GM18505 (cell line): Measurements from ENCODE around the gene ELMO1.

Experiments
- ATAC-seq: cut with Tn5 transposase; IDR thresholded peaks from one replicate; pipeline ENCODE4 v1.9.1; 2021; ENCODE audit not compliant: unreplicated experiment
- POLR2A ChIP-seq: IDR thresholded peaks from 4 replicates; pipeline ENCODE4 v1.6.1; 2011; ENCODE audit warnings: borderline replicate concordance; ENCODE audit not compliant: insufficient read depth, insufficient read length; ENCODE audit errors: extremely low read depth

ELMO1 gene

DNA sequence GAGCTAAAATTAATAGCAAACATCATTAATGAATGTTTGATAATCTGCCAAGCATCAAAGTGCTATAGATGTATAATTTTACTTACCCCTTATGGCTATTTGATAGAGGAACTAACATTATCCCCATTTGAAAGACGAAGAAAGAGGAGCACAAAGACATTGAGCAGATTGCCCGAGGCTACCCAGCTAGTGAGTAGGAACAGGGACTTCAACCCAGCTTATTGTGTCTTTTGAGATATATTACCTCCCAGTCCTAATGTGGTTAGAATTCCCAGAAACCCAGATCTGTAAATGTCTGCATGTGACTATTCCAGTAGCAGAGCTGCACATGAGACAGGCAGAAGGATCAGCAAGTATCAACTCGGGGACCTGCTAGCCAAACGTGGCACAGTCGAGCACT, 564.3 kb downstream of the ELMO1 start:
- no peak for ATAC-seq
- TF ChIP-seq POLR2A: no peak

DNA sequence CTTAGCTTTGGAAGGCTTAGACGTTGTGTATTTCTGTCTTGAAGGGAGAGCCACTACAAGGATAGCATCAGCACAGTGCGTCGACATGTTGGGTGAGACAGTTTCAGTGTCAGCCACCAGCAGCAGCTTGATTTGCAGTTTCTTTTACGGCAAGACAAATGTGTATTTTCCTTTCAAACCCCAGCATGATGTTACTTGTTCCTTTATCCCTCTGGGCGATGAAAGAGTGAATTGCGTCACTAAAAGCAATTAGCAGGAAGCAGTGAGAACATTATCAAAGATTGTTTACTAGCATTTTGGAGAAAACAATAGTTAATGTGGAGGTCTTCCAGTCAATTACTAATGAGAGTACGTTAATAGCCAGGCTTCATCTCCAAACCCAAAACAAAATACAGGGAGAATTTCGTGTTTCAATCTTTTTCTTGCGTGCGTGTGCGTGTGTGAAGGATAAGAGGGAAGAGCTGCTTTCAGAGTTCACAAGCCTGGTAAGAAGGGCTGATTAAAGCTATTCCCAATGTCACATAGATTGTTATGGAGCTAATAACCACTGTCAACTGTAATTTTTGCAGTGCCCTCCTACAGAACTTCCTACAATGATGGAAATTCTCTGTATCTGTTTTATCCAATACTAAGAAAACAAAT, 567.3 kb downstream of the ELMO1 start:
- TF ChIP-seq POLR2A: no peak
- ATAC-seq: no peak

DNA sequence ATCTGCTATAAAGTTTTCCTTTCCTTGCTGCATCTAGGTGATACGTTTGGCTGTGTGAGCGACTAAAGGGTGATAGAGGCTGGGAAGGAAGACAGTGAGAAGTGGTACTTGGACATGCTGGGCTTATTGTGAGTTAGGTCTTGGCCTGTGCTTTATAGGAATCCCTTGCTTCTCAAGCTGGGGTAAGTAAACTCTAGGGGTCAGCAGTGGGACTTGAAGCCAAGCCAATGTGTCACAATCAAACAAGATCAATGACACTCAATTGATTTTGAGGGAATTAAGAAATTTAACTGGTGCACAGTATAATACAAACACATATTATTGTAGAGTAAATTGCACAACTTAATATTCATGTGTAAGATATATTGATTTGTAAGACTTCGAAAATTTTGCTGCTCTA, 568.6 kb downstream of the ELMO1 start:
- TF ChIP-seq POLR2A: no peak
- ATAC-seq: no peak

DNA sequence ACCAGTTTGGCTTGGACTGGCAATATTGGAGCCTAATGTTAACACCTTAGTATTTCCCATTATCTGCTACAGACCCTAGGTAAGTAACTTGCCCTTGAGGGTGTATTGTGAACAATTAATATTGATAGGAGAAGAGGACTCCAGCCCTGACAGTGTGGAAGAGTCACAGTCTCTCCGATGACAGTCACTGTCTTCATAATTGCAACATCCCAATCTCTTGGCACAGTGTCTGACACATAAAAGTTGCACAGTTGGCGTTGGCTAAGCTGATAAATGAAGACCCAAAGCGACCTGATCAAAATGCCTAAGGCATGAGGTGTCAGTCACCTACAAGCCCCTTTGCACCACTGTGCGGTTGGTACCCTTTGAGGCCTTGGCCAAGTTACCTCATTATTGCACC, 569.6 kb downstream of the ELMO1 start:
- no peak for TF ChIP-seq POLR2A
- ATAC-seq: no peak

DNA sequence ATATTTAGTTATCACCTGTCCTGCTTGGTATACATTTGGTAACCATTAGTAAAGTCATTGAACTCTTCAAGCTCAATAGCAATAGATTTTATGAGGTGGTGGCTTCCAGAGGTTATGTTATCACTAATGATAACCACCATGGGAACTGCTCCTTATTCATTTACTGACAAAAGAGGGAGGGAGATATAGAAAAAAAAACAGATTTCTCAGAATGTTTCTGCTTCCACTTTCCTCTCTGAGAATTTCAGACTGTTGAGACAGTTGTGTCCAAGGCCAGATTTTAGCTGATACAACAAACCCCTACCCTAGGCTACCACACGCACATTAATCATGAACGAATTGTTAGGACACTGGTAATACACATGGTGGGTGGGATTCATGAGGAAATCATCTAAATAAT, 570.4 kb downstream of the ELMO1 start:
- TF ChIP-seq POLR2A: no peak
- ATAC-seq: no peak

DNA sequence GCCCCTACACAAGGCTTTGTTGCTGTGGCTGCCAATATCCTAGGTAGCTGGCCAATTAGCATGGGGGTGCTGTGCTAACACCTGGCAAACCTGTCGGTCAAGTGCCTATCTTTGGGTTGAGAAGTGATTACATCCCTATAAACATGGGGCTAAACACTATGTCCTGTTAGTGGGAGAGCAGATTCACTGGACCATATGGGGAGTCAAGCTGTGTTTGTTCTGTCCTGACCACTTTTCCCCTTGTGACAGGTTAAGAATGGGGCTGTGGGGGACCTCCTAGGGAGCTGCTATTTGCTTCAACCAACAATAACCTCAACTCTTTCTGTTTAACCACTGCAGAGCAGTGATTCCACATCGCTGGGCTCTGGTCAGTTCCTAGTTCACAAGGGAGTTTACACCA, 572.9 kb downstream of the ELMO1 start:
- TF ChIP-seq POLR2A: no peak
- no peak for ATAC-seq

DNA sequence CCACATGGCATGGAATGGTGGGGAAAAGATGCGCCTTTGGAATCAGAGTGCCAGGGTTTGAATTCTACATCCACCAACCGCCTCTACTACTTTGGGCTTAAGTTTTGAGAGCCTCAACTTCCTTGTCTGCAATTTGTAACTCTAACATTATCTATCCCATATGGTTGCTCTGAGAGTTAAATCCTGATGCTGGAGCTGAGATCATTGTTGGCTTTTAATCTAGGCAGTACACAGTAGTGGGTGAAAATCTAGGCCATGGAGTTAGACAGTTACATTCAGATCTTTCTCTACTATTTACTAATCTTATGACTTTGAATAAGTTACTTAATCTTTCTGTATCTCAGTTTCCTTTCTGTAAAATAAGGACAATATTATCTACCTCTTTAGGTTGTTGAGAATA, 574.6 kb downstream of the ELMO1 start:
- TF ChIP-seq POLR2A: no peak
- ATAC-seq: no peak

DNA sequence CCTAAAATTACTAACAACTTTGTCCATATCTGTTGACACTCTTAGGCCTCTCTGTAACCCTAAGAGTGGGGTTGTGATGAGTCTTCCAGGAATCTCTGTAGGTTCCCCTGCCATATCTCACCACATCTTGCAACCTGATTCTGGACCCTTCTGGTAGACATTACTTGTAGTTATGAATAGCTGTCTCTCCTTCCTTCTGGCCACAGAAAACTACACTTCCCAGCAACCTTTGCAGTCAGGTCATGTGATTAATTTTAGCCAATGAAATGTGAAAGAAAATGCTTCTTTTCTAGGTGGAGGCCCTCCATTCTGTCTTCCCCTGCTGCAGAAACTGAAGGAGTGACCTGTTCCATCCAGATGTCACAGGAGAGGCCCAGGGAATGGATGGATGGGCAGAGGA, 576.8 kb downstream of the ELMO1 start:
- ATAC-seq: no peak
- TF ChIP-seq POLR2A: no peak

DNA sequence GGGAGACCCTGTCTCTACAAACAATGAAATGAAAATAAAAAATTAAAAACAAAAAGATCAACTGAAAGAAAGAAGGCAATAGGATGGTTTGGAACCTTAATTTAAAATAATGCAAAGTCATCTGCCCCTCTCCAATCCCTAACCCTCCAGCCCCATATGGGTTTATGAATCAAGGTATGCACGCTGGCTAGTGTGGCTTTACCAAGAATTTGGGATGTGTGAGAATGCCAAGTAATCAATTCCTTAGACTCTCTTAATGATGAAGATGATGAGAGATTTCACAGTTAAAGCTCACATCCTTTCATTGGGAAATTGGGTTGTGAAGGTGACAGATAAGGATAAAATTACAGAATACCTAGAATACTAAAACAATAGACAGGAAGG, 577.3 kb downstream of the ELMO1 start:
- no peak for ATAC-seq
- no peak for TF ChIP-seq POLR2A

DNA sequence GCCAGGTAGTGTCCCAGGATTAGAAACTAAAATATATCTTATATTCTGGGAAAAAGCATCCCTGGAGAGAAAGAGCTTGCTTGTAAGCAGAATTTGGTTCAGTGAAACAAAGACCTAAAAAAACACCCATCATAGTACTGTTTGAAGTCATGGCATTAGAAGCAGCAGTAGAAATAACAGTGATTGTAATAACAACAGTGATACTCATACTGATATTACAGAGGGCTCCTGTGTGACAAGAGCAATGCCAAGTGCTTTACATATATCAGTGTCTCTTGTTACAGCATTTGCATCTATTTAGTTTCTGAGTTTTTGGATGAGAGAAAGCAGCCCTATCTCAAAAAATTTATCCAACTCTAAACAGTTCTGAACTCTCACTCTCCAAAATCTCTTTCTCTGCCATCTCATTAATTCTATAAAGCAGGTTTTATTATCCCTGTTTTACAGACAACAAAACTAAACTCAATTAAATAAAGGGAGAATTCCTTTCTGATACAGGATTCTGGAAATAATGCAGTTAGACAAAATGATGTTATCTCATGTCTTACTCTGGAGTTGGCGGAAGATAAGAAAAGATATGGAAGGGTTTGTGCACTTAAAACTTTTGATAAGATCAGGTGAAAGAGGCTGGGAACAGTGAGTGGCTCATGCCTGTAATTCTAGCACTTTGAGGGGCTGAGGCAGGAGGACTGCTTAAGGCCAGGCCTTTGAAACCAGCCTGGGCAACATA, 577.9 kb downstream of the ELMO1 start:
- TF ChIP-seq POLR2A: no peak
- no peak for ATAC-seq

DNA sequence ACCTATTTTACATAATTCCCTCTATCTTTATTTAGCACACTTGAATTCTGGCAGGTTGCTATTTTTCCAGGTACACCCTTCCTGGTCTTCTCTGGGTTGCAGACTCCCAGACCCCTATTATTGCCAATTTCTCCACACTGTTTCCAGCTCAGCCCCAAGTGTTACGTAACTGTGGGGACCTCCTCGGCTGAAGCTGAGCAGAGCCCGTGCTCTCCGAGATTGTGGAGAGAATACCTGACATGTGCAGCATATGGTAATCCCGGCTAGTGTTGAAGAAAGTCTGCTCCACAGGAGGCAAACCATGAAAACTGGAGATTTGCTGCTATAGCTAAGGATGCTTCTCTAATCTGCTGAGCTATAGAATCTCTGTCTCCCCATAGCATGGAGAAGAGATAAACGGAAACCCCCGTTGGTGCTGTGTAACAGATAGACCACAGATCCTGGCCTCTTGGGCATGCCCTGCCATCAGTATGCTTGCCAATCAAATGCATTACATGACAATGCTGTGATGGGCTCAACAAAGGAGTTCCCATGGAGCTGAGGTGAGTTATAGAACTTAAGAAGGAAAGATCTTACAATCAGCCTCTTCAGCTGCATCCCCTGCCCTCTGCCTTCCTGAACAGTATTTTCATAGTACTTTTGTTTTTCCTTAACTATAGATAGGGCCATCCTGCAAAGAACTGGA, 579.8 kb downstream of the ELMO1 start:
- no peak for ATAC-seq
- no peak for TF ChIP-seq POLR2A

DNA sequence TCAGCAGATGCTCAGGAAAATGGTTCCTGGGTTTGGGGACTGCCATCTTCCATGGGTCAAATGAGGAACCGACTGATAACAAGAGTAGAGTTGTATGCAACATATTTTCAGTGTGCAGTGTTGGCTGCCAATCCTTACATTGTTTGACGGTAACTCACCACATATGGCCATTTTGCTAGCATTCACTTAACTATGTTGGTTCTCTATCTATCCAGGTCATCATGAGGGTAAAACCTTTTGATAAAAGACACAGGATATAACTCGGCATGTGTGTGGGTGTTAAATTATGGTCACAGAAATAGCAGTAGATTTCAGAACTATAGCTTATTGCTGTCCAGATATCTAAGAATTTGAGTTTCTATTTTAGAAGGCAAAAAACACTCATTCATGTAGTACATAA, 583.6 kb downstream of the ELMO1 start:
- no peak for TF ChIP-seq POLR2A
- ATAC-seq: no peak

DNA sequence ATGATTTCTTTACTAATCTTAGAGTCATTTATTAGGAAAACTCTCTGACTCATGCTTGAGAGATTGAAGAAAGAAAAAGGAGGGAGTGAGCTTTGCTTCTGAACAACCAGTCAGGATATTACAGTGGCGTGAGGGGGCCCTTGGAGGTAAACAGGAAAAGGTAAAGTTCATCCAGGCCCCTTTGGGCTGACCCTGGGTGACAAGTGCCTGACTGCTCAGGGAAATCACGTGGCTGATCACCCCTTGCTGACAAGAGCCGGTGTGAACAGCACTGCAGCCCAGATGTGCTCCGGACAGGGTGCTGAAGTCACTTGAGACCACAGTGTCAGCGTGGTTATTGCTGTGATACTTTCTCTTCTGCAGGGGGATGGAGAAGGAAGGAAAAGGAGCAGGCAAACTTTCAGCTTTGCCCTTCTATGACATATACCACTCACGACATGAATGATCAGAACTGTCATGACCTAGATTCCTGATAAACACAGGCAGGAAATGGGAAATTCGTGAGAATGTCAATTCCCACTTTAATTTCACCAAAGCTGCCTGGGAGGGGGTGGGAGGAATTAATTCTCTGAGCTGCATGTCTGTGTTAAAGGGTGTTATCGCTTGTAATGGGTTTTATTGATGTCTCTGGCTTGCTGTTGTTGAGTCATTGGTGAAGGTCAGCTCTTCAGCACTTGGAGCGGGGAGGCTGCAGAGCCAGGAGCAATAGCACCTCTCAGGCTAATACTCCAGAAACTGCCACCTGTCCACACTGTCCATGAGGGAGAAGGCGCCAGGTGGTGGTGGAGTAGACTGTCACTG, 584.6 kb downstream of the ELMO1 start:
- no peak for ATAC-seq
- no peak for TF ChIP-seq POLR2A
